GM18508 (cell line): ENCODE data around the gene SORL1.

Source experiments
- ATAC-seq: cut with Tn5 transposase; IDR thresholded peaks from one replicate; pipeline ENCODE4 v1.9.1; 2021; ENCODE audit warnings: moderate number of reproducible peaks; ENCODE audit not compliant: insufficient read depth, unreplicated experiment

Gene SORL1

GRCh38 chr11:121522043-121522941, 70.2 kb downstream of the SORL1 start:
- ATAC-seq = no peak

GRCh38 chr11:121523581-121524232, 71.6 kb downstream of the SORL1 start:
- no peak for ATAC-seq

GRCh38 chr11:121524233-121524631, 72.1 kb downstream of the SORL1 start:
- no peak for ATAC-seq

GRCh38 chr11:121525376-121525775, 73.3 kb downstream of the SORL1 start:
- ATAC-seq = no peak

GRCh38 chr11:121530257-121530656, 78.1 kb downstream of the SORL1 start:
- ATAC-seq = no peak

GRCh38 chr11:121533601-121534000, 81.5 kb downstream of the SORL1 start:
- no peak for ATAC-seq

- ATAC-seq = no peak
These were observed 82.3 kb downstream of the SORL1 start for GRCh38 chr11:121534131-121535093.

- ATAC-seq = no peak
These were observed 83.1 kb downstream of the SORL1 start for GRCh38 chr11:121535129-121535796.

GRCh38 chr11:121536126-121536525, 84.0 kb downstream of the SORL1 start:
- no peak for ATAC-seq

- ATAC-seq = peak; percentile 54
These were observed 85.9 kb downstream of the SORL1 start for GRCh38 chr11:121538054-121538453.

- ATAC-seq = no peak
These were observed 86.9 kb downstream of the SORL1 start for GRCh38 chr11:121539000-121539399.

GRCh38 chr11:121540627-121541026, 88.5 kb downstream of the SORL1 start:
- ATAC-seq = no peak

GRCh38 chr11:121543836-121544380, 91.8 kb downstream of the SORL1 start:
- no peak for ATAC-seq

GRCh38 chr11:121544956-121545355, 92.8 kb downstream of the SORL1 start:
- no peak for ATAC-seq

GRCh38 chr11:121547574-121547973, 95.5 kb downstream of the SORL1 start:
- no peak for ATAC-seq

GRCh38 chr11:121550247-121551030, 98.3 kb downstream of the SORL1 start:
- no peak for ATAC-seq

- ATAC-seq = no peak
These were observed 99.3 kb downstream of the SORL1 start for GRCh38 chr11:121551463-121551862.

GRCh38 chr11:121552154-121552553, 100.0 kb downstream of the SORL1 start:
- no peak for ATAC-seq

- no peak for ATAC-seq
These were observed 100.5 kb downstream of the SORL1 start for GRCh38 chr11:121552644-121553043.
